ENCODE results near the gene FHOD1.

- TF ChIP-seq CTCF (IDR thresholded peaks at IDR 0.05; ENCODE audit: poor library complexity), result no peak
- TF ChIP-seq EZH2 (IDR thresholded peaks at IDR 0.05; ENCODE audit: borderline replicate concordance), result no peak
Observed at GRCh38 chr16:67269766-67270165, 22.5 kb upstream of the FHOD1 start.
